GM21447 (cell line): ENCODE data around the gene RTP5.

Experiments
- ATAC-seq: cut with Tn5 transposase; IDR thresholded peaks from one replicate; pipeline ENCODE4 v1.9.1; 2021; ENCODE audit not compliant: unreplicated experiment

The RTP5 gene

GRCh38 chr2:241886840-241887447, 17.4 kb downstream of the RTP5 start:
- ATAC-seq: no peak

GRCh38 chr2:241887806-241888522, 18.4 kb downstream of the RTP5 start:
- ATAC-seq: no peak

- no peak for ATAC-seq
Measured at GRCh38 chr2:241888641-241889040, 19.1 kb downstream of the RTP5 start.

- no peak for ATAC-seq
Measured at GRCh38 chr2:241890524-241891235, 21.2 kb downstream of the RTP5 start.

GRCh38 chr2:241891315-241891987, 21.9 kb downstream of the RTP5 start:
- ATAC-seq: no peak

- ATAC-seq: no peak
Measured at GRCh38 chr2:241891988-241892298, 22.4 kb downstream of the RTP5 start.

- ATAC-seq: no peak
Measured at GRCh38 chr2:241892299-241893137, 23.0 kb downstream of the RTP5 start.

- no peak for ATAC-seq
Measured at GRCh38 chr2:241893265-241893664, 23.7 kb downstream of the RTP5 start.

- ATAC-seq: no peak
Measured at GRCh38 chr2:241894056-241894641, 24.6 kb downstream of the RTP5 start.

- no peak for ATAC-seq
Measured at GRCh38 chr2:241894681-241895426, 25.3 kb downstream of the RTP5 start.

- ATAC-seq: no peak
Measured at GRCh38 chr2:241895427-241895711, 25.8 kb downstream of the RTP5 start.

- no peak for ATAC-seq
Measured at GRCh38 chr2:241895712-241896641, 26.4 kb downstream of the RTP5 start.

- no peak for ATAC-seq
Measured at GRCh38 chr2:241896746-241897201, 27.2 kb downstream of the RTP5 start.

GRCh38 chr2:241897231-241897916, 27.8 kb downstream of the RTP5 start:
- ATAC-seq: no peak

GRCh38 chr2:241898463-241899270, 29.1 kb downstream of the RTP5 start:
- ATAC-seq: no peak

- no peak for ATAC-seq
Measured at GRCh38 chr2:241900251-241901017, 30.9 kb downstream of the RTP5 start.

GRCh38 chr2:241901018-241901380, 31.5 kb downstream of the RTP5 start:
- ATAC-seq: no peak
